ENCODE data around the gene UAP1L1. TPM values are rescaled to one million over a fixed set of nuclear protein-coding genes. Genes with fewer than 3 reads are reported as not detected.
"Not testable (repeated sequence)": the region's sequence is repeated elsewhere in the genome, so short reads cannot be mapped to it uniquely, and the experiment has no call there.

The UAP1L1 gene
- total RNA-seq, 4 donors from 2014 or later, result 0.51 to 13.8 (median 5.3) TPM

- intact Hi-C loops (cut with DNase I; ENCODE audit: low total_unique reads), result no loop called here
Measured at GRCh38 chr9:137058521-137059234, 18.6 kb upstream of the UAP1L1 start.

GRCh38 chr9:137062384-137062783 lies 14.9 kb upstream of the UAP1L1 start:
- Histone ChIP-seq H3K4me3 (no peak overlapping the region), H3K27me3 (no peaks in the 10 kb centered on the region), H3K4me1 (no peaks in the 10 kb centered on the region), H3K9me3 (no peaks in the 10 kb centered on the region), H3K27ac (no peak overlapping the region), H3K36me3 (no peaks in the 10 kb centered on the region)
- TF ChIP-seq POLR2A (IDR thresholded peaks at IDR 0.05), result no peak
- TF ChIP-seq CTCF (IDR thresholded peaks at IDR 0.05), result no peak
- intact Hi-C loops (cut with DNase I; ENCODE audit: low total_unique reads), result no loop called here
- DNase-seq, result no peak

More at GRCh38 chr9:137058521-137059234, 18.6 kb upstream of the UAP1L1 start:
- no peak for DNase-seq
- Histone ChIP-seq H3K4me3 (no peak overlapping the region), H3K9me3 (no peaks in the 10 kb centered on the region), H3K27me3 (no peaks in the 10 kb centered on the region), H3K27ac (no peak overlapping the region), H3K4me1 (peaks cover 6 to 23% of the 10 kb centered on the region in 2 donors), H3K36me3 (no peaks in the 10 kb centered on the region)
- TF ChIP-seq POLR2A (IDR thresholded peaks at IDR 0.05), result no peak
- TF ChIP-seq CTCF (IDR thresholded peaks at IDR 0.05), result no peak

- H3K36me3 ChIP-seq; H3K4me3 ChIP-seq; H3K4me1 ChIP-seq; H3K27me3 ChIP-seq; intact Hi-C loops (cut with DNase I; ENCODE audit: low total_unique reads); DNase-seq; H3K27ac ChIP-seq; H3K9me3 ChIP-seq: not testable (repeated sequence)
Measured at GRCh38 chr9:137062798-137063197, 14.5 kb upstream of the UAP1L1 start.

GRCh38 chr9:137063311-137064026 lies 13.8 kb upstream of the UAP1L1 start:
- Histone ChIP-seq H3K4me3 (no peak overlapping the region), H3K4me1 (no peaks in the 10 kb centered on the region), H3K9me3 (no peaks in the 10 kb centered on the region), H3K27ac (no peak overlapping the region), H3K36me3 (no peaks in the 10 kb centered on the region), H3K27me3 (peaks cover 0 to 2% of the 10 kb centered on the region in 2 donors)
- intact Hi-C loops (cut with DNase I; ENCODE audit: low total_unique reads), result no loop called here
- no peak for DNase-seq
- no peak for TF ChIP-seq POLR2A (IDR thresholded peaks at IDR 0.05)
- no peak for TF ChIP-seq CTCF (IDR thresholded peaks at IDR 0.05)

GRCh38 chr9:137064027-137064879 lies 13.1 kb upstream of the UAP1L1 start:
- DNase-seq, result peak; percentile 47 to 72
- Histone ChIP-seq H3K36me3 (no peaks in the 10 kb centered on the region), H3K9me3 (no peaks in the 10 kb centered on the region), H3K4me3 (no peak overlapping the region), H3K4me1 (no peaks in the 10 kb centered on the region), H3K27ac (no peak overlapping the region), H3K27me3 (peaks cover 0 to 6% of the 10 kb centered on the region in 2 donors)
- TF ChIP-seq POLR2A (IDR thresholded peaks at IDR 0.05) (peak in 1 of 2 donors; percentile 9), CTCF (IDR thresholded peaks at IDR 0.05) (peak; percentile 87 to 94 (median 92))
- intact Hi-C loops (cut with DNase I; ENCODE audit: low total_unique reads), result no loop called here
